NCI-H748 (cell line): ENCODE results near the gene YRDC.

Source experiments
- DNase-seq: peaks from one replicate; lab custom pipeline; 2025; ENCODE audit not compliant: unreplicated experiment; lab: John Stamatoyannopoulos, UW

YRDC gene

GRCh38 chr1:37822906-37823815 is 15.2 kb upstream of the YRDC start:
- no peak for DNase-seq

GRCh38 chr1:37821481-37821880 is 13.5 kb upstream of the YRDC start:
- DNase-seq, result no peak

- DNase-seq, result no peak
Observed at GRCh38 chr1:37817481-37817880, 9.5 kb upstream of the YRDC start.

GRCh38 chr1:37814252-37814651 is 6.2 kb upstream of the YRDC start:
- DNase-seq, result no peak

- no peak for DNase-seq
Observed at GRCh38 chr1:37813529-37814145, 5.6 kb upstream of the YRDC start.

GRCh38 chr1:37811027-37811655 is 3.1 kb upstream of the YRDC start:
- DNase-seq, result peak; percentile 64

- DNase-seq, result no peak
Observed at GRCh38 chr1:37809942-37810341, 1.9 kb upstream of the YRDC start.

GRCh38 chr1:37808369-37809319 is 636 bp upstream of the YRDC start:
- DNase-seq, result peak; percentile 76

GRCh38 chr1:37807220-37807554 is 821 bp downstream of the YRDC start:
- no peak for DNase-seq

- DNase-seq, result no peak
Observed at GRCh38 chr1:37802439-37802838, 5.6 kb downstream of the YRDC start.

- no peak for DNase-seq
Observed at GRCh38 chr1:37797750-37798345, 10.2 kb downstream of the YRDC start.

- peak; percentile 69 for DNase-seq
Observed at GRCh38 chr1:37795340-37796125, 12.5 kb downstream of the YRDC start.

- DNase-seq, result peak; percentile 41
Observed at GRCh38 chr1:37794372-37795339, 13.4 kb downstream of the YRDC start.

GRCh38 chr1:37793773-37794371 is 14.1 kb downstream of the YRDC start, which contains the start of gene MANEAL:
Gene MANEAL, plus strand, starts transcription at chr1:37793847. Its CDS starts 336 bp downstream, at chr1:37794183.
- DNase-seq, result peak; percentile 73

GRCh38 chr1:37792943-37793686 is 14.9 kb downstream of the YRDC start:
- peak; percentile 14 for DNase-seq

- no peak for DNase-seq
Observed at GRCh38 chr1:37782491-37782890, 25.5 kb downstream of the YRDC start.

GRCh38 chr1:37778654-37779053 is 29.4 kb downstream of the YRDC start:
- no peak for DNase-seq
